ENCODE measurements around the gene FRMD4A. TPM values are rescaled to one million over a fixed set of nuclear protein-coding genes. Genes with fewer than 3 reads are reported as not detected.

FRMD4A gene
- total RNA-seq, 1 donor from 2014 or later = 28.2 TPM

DNA sequence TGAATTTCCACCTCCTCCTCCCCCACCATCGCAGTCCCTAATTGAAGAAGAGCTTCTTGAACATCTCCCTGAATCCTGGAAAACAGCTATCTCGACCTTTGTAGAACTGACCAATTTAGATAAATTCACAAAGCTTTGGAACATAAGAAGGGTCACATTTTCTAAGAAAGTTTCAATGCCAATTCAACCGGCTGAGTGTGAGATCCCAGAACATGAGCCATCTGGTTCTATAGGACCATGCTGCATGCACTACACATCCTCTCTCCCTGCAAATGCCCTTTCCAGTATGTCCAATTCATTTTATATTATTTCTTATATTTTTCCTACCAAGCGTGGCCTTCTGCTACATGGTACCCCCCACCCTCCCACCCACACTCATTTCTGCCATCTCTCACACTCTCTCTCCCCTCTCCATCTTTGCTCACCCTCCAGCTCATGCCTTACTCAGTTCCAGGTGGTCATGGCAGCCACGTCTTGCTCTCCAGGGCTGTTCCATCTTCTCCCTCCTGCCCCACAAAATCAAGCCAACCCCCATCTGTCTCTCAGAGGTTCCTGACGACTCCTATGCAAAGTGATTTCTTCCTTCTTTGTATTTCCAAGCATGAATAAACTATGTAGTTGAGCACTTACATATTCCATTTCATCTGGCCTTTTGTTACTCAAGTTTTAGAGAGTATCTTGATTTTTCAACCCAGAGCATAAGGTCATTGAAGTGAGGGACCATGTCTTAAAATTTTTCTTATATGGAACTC, 19.3 kb downstream of the FRMD4A start:
- TF ChIP-seq, protein P1, sequence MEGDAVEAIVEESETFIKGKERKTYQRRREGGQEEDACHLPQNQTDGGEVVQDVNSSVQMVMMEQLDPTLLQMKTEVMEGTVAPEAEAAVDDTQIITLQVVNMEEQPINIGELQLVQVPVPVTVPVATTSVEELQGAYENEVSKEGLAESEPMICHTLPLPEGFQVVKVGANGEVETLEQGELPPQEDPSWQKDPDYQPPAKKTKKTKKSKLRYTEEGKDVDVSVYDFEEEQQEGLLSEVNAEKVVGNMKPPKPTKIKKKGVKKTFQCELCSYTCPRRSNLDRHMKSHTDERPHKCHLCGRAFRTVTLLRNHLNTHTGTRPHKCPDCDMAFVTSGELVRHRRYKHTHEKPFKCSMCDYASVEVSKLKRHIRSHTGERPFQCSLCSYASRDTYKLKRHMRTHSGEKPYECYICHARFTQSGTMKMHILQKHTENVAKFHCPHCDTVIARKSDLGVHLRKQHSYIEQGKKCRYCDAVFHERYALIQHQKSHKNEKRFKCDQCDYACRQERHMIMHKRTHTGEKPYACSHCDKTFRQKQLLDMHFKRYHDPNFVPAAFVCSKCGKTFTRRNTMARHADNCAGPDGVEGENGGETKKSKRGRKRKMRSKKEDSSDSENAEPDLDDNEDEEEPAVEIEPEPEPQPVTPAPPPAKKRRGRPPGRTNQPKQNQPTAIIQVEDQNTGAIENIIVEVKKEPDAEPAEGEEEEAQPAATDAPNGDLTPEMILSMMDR (IDR thresholded peaks at IDR 0.05; ENCODE audit: insufficient read depth, low read length, poor library complexity, severe bottlenecking) = no peak
- H3K36me3 ChIP-seq (ENCODE audit: control insufficient read depth, insufficient read depth, low read length) = no peaks in the 10 kb centered on the region
- no peaks in the 10 kb centered on the region for H3K27me3 ChIP-seq (ENCODE audit: control insufficient read depth, insufficient read depth, low read length)
- no peak overlapping the region for H3K4me3 ChIP-seq (ENCODE audit: low read depth, low read length)
- DNase-seq (ENCODE audit: low read depth) = no peak

DNA sequence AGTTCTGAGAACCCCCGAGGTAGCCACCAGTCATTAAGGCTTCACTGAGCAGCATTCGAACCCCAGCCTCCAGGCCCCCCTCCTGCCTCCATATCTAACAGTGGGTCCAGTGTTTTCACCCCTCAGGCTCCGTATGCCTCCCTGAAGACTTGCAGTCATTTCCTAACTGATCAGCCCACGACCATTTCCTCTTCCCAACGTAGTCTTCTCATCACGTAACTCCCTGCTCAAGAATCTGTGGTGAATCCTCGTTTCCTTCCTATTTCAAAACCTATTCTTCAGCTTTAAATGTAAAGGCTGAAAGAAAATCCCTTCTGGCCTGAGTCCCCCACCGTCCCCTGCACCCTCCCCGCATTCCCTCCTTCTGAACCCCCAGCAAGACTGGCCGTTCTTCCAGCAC, 21.1 kb downstream of the FRMD4A start:
- TF ChIP-seq, protein P1 (IDR thresholded peaks at IDR 0.05; ENCODE audit: insufficient read depth, low read length, poor library complexity, severe bottlenecking) = no peak
- DNase-seq (ENCODE audit: low read depth) = no peak
- H3K36me3 ChIP-seq (ENCODE audit: control insufficient read depth, insufficient read depth, low read length) = no peaks in the 10 kb centered on the region
- H3K27me3 ChIP-seq (ENCODE audit: control insufficient read depth, insufficient read depth, low read length) = no peaks in the 10 kb centered on the region
- H3K4me3 ChIP-seq (ENCODE audit: low read depth, low read length) = no peak overlapping the region

DNA sequence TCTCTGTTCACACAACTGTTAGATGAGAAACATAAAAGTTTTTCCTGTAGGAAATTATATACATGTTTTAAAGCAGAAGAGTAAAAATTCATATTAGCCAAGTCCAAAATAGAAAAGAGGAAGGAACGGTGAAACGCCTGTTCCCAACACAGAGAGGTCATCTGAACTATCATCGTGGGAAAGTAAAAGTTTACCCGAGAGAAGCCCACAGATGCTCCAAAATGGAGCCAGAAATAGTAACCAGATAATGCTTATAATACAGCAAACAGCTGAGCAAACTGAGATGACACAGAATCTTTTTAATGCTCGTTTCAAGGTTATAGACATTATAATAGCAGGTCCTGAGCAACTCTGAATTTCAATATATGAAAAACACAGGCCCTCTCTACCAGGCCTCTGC, 24.5 kb downstream of the FRMD4A start:
- Histone ChIP-seq H3K27me3 (ENCODE audit: control insufficient read depth, insufficient read depth, low read length) (no peaks in the 10 kb centered on the region), H3K4me3 (ENCODE audit: low read depth, low read length) (no peak overlapping the region), H3K36me3 (ENCODE audit: control insufficient read depth, insufficient read depth, low read length) (no peaks in the 10 kb centered on the region)
- no peak for DNase-seq (ENCODE audit: low read depth)
- TF ChIP-seq, protein P1 (IDR thresholded peaks at IDR 0.05; ENCODE audit: insufficient read depth, low read length, poor library complexity, severe bottlenecking) = no peak

DNA sequence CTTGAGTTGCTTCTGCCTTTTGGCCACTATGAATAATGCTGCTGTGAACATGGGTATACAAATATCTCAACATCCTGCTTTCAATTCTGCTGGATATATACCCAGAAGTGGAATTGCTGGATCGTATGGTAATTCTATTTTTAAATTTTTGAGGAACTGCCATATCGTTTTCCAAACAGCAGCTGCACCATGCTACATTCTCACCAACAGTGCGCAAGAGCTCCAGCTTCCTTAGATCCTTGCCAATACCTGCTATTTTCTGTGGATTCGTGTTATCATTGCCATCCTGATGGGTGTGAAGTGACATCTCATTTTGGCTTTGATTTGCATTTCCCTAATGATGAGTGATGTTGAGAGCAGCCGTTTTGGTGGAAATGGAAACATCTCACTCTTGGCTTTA, 26.7 kb downstream of the FRMD4A start:
- TF ChIP-seq, protein P1 (IDR thresholded peaks at IDR 0.05; ENCODE audit: insufficient read depth, low read length, poor library complexity, severe bottlenecking) = no peak
- no peaks in the 10 kb centered on the region for H3K27me3 ChIP-seq (ENCODE audit: control insufficient read depth, insufficient read depth, low read length)

DNA sequence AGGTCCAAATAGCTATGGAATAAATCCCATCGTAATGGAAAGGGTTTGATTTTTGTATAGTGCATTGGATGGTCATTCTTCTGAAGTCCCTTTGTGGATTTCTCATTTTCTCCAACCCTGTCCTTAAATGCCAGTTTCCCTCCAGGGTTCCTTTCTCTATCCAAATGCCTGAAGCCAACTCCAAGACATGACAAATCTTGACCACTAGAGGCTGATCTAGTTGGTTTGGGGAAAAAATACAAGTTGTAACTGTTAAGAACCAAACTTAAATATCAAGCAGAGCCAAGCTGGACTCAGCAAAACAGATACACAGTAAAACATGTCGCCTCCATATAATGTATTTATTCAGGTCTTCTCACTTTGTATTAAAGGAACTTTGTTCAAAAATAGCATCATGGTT, 28.7 kb downstream of the FRMD4A start:
- no peaks in the 10 kb centered on the region for H3K36me3 ChIP-seq (ENCODE audit: control insufficient read depth, insufficient read depth, low read length)
- TF ChIP-seq, protein P1 (IDR thresholded peaks at IDR 0.05; ENCODE audit: insufficient read depth, low read length, poor library complexity, severe bottlenecking) = peak; percentile 43
- no peak for DNase-seq (ENCODE audit: low read depth)
- no peak overlapping the region for H3K4me3 ChIP-seq (ENCODE audit: low read depth, low read length)
- no peaks in the 10 kb centered on the region for H3K27me3 ChIP-seq (ENCODE audit: control insufficient read depth, insufficient read depth, low read length)

More for the DNA sequence above, 26.7 kb downstream of the FRMD4A start:
- DNase-seq (ENCODE audit: low read depth) = no peak
- Histone ChIP-seq H3K4me3 (ENCODE audit: low read depth, low read length) (no peak overlapping the region), H3K36me3 (ENCODE audit: control insufficient read depth, insufficient read depth, low read length) (no peaks in the 10 kb centered on the region)

DNA sequence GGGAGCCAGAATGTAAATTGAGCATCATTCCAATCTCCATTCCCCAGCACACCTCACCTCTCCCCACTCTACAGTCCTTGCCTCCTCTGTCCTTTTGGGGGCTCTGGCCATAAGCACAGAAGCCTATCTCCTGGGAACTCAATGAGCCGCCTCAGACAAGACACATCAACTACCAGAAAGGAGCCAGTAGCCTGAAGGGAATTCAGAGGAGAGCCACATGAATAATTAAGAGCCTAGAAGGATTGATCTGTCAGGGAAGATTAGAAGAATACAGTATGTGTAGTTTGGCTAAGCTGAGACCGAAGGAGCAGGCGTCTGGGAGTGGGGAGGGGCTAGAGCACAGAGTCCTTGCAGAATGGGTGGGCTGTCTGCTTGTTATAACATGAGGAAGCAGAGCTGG, 31.2 kb downstream of the FRMD4A start:
- Histone ChIP-seq H3K36me3 (ENCODE audit: control insufficient read depth, insufficient read depth, low read length) (no peaks in the 10 kb centered on the region), H3K27me3 (ENCODE audit: control insufficient read depth, insufficient read depth, low read length) (no peaks in the 10 kb centered on the region), H3K4me3 (ENCODE audit: low read depth, low read length) (no peak overlapping the region)
- no peak for DNase-seq (ENCODE audit: low read depth)
- TF ChIP-seq, protein P1 (IDR thresholded peaks at IDR 0.05; ENCODE audit: insufficient read depth, low read length, poor library complexity, severe bottlenecking) = no peak
